Astrocyte (in vitro differentiated cells and primary cell): ENCODE data around the gene ZCWPW1.

Experiments used
- EZH2 ChIP-seq: IDR thresholded peaks from 2 replicates; pipeline ENCODE4 v1.6.1; 2012; ENCODE audit warnings: mild to moderate bottlenecking, low read length, inconsistent platforms; ENCODE audit not compliant: insufficient read depth
- TF ChIP-seq, protein P1 (sequence below): IDR thresholded peaks from 2 replicates; pipeline ENCODE4 v1.5.1; 2011; ENCODE audit warnings: low read depth, mild to moderate bottlenecking, inconsistent platforms, low read length, moderate library complexity; ENCODE audit not compliant: insufficient read depth

DNA sequence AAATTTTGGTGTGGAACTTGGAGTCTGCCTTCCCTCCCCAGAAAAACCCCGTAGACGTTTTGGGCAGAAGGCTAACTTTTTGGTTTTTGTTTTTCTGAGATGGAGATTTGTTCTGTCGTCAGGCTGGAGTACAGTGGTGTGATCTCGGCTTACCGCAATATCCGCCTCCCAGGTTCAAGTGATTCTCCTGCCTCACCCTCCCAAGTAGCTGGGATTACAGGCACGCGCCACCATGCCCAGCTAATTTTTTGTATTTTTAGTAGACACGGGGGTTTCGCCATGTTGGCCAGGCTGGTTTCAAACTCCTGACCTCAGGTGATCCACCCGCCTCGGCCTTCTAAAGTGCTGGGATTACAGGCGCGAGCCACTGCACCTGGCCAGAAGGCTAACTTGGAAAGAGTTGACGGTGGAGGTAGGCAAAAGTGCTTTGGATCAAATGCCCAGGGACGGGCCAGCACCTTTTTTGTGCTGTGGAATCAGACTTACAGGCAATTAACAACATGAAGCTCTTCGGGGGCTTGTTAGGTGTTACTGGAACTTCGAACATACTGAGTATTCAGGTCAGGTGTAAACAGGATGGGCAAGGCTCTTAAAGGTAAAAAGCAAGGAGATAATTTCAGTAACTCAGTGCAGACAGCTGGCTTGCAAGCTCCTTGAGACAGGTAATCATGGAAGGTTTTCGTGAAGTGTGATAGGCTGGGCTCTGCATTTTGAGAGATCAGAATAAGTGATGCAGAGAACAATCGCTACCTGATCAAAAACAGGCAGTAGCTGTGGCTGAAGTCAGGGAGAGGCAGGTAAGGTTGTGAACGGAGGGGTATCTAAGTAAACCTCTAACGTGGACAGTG, 6.0 kb upstream of the ZCWPW1 start:
- TF ChIP-seq, protein P1, sequence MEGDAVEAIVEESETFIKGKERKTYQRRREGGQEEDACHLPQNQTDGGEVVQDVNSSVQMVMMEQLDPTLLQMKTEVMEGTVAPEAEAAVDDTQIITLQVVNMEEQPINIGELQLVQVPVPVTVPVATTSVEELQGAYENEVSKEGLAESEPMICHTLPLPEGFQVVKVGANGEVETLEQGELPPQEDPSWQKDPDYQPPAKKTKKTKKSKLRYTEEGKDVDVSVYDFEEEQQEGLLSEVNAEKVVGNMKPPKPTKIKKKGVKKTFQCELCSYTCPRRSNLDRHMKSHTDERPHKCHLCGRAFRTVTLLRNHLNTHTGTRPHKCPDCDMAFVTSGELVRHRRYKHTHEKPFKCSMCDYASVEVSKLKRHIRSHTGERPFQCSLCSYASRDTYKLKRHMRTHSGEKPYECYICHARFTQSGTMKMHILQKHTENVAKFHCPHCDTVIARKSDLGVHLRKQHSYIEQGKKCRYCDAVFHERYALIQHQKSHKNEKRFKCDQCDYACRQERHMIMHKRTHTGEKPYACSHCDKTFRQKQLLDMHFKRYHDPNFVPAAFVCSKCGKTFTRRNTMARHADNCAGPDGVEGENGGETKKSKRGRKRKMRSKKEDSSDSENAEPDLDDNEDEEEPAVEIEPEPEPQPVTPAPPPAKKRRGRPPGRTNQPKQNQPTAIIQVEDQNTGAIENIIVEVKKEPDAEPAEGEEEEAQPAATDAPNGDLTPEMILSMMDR: no peak
- no peak for TF ChIP-seq EZH2
